ENCODE data around the gene ARL4D. TPM values are rescaled to one million over a fixed set of nuclear protein-coding genes. Genes with fewer than 3 reads are reported as not detected.
"Not testable (repeated sequence)": the region's sequence is repeated elsewhere in the genome, so short reads cannot be mapped to it uniquely, and the experiment has no call there.

Gene ARL4D
- total RNA-seq, 1 donor from 2014 or later = 18.0 TPM

DNA sequence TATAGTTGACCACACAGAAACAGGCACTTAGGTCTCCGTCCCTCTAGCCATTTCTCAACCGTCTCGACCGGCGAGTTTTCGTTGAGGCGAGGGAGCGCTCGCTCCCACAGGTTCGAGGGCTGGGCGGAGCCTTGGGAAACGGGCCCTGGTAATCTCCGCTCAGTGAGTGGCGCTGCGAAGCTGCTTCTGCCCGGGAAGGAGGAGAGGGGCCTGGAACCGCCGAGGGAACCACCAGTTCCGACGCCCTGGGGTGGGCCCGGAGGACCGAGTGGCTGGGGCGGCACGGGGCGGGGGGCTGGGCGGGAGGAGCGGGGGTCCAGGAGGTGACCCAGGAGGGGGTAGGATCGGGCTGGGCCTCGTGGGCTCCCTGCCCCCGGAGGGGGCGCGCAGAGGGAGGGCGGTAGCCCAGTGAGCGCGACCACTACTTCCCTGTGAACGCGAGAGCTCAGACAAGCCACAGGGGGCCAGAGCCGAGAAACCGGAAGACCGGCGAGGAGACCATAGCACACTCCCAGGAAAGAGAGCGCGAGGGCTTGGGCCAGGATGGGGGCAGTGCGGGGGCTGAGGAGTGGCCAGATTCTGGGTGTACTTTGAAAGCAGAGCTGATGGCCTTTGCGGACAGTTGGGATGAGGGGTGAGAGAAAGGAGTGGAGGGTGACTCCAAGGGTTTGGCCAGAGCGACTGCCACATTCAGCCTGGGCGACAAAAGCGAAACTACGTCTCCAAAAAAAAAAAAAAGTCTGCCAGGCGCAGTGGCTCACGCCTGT is 29.9 kb upstream of the ARL4D start:
- DNase-seq (ENCODE audit: low spot score) = no peak

DNA sequence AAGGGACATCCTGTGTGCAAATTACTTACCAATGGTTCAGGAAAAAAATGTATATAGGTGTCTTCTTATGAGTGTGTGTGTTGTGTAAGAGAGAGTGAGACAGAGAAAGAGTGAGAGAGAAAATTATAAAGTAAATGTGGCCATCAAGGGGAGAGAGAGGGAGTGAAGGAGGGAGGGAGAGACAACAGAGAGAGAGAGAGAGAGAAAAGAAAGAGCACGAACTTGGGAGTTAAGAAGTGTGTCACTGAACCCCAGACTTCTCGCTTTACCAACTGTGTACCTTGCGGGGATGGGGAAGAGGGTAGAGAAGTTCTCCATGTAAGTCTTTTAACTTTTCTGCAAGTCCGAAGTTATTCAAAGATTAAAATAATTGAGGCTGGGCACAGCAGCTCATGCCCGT is 28.8 kb upstream of the ARL4D start:
- no peak for DNase-seq (ENCODE audit: low spot score)

DNA sequence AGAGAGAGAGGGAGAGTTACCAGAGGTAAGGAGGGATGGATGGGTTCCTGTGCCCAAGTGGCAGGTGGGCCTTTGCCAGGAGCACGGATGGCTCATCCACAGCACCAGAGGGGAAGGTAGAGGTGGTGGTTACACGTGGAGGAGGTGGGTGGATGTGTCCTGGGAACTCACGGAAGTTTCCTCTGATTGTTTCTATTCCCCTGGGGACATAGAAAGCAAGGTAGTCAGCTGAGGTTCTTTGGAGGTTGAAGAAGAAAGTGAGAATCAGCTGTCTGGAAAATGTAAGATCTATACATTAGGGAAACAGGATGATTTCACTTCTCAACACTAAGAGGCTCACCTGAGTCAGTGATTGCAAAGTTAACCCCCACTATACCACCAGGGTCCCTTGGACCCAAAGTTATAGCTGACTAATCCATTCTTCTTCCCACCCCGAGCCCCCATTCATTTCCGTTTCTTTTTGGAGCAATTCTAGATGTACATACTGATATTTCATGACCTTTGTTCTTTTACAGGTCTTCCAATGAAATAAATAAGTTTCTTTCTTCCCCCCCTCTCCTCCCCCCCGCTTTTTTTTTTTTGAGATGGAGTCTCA is 27.5 kb upstream of the ARL4D start:
- DNase-seq (ENCODE audit: low spot score) = no peak

DNA sequence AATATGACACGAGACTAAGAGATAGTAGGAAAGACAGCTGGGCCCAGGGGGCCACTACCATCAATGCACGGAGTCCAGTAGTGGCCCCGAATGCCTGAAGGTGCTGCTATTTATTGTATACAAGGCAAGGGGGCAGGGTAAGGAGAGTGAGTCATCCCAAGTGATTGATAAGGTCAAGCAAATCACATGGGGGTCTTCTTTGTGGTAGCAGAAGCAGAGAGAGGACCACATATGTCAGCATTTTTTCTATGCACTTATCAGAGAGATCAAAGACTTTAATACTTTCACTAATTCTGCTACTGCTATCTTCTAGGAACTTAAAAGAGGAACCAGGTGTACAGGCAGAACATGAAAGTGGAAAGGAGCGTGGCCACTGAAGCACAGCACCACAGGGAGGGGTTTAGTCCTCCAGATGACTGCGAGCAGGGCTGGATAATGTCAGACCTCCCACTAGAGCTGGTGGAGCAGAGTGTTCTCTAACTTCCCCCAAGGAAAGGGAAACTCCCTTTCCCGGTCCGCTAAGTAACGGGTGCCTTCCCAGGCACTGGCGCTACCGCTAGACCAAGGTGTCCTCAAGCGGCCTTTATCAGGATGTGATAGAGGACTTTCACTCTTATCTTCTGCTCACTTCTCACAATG is 26.4 kb upstream of the ARL4D start:
- DNase-seq (ENCODE audit: low spot score) = no peak

DNA sequence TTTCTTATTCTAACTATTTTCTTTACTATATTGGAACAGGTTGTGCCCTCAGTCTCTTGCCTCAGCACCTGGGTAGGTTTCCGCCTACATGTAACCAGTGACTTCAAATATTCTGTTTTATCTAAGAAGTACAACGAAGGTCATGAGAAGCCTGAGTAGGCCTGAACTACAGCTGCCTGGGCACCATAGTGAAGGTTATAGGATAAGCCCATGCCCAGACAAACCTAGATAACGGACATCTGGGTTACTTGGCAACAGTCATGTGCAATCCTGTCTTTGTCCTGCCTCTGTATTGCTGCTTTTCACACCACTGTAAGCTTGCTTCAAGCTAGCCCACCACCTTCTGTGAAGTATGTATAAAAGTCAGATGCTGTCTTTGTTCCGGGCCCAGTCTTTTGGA is 25.4 kb upstream of the ARL4D start:
- no peak for DNase-seq (ENCODE audit: low spot score)

DNA sequence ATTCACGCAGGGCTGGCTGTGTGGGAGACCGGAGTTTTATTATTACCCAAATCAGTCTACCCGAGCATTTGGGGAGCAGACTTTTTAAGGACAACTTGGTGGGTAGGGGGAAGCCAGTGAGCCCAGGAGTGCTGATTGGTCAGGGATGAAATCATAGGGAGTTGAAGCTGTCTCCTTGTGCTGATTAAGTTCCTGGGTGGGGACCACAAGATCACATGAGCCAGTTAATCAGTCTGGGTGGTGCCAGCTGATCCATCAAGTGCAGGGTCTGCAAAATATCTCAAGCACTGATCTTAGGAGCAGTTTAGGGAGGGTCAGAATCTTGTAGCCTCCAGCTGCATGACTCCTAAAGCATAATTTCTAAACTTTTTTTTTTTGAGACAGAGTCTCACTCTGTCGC is 22.9 kb upstream of the ARL4D start:
- not testable (repeated sequence) for DNase-seq (ENCODE audit: low spot score)

DNA sequence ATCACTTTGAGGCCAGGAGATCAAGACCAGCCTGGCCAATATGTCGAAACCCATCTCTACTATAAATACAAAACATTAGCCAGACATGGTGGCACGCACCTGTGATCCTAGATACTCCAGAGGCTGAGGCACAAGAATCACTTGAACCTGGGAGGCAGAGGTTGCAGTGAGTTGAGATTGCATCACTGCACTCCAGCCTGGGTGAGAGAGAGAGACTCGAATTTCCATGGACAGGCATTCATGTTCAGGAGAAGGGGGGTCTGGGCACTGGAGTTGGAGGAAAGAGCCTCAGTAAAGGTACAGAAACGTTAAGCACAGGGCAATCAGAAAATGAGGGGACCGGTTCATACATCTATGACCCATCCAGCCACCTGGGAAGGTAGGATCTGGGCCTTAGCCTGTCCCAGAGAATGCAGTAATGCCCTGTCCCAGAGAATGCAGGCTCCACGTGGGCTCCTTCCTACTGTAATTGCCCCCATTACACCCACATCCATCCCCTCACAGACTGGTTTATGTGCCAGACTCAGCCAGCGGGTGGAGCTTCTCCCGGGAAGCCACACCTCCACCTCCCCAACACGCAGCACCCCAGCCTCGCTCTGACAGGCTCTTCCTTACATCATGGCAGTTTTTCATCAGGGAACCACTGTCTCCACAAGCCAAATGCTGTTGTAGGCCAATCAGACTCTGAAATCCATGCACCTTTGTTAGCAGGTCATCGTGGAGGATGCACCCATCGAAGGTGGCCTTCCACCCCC is 21.6 kb upstream of the ARL4D start:
- peak; percentile 28 for DNase-seq (ENCODE audit: low spot score)

DNA sequence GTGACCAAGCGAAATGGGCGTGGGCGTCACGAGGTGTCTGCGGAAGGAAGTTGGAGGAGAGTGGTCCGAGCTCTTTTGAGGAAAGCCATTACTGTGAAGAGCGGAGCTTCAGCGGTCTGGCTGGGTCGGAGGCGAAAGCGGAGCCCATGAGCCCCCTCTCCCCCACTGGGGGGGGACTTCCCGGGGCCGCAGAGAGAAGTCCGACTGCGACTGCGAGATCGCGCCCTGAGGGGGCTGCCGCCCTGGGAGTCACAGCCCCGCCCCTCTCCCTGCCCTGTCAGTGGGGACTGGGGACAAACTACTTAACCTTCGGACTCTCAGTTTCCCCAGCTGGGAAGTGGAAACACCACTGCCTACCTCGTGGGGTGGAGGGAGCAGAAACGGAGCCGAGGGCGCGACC is 20.0 kb upstream of the ARL4D start:
- DNase-seq (ENCODE audit: low spot score) = no peak

DNA sequence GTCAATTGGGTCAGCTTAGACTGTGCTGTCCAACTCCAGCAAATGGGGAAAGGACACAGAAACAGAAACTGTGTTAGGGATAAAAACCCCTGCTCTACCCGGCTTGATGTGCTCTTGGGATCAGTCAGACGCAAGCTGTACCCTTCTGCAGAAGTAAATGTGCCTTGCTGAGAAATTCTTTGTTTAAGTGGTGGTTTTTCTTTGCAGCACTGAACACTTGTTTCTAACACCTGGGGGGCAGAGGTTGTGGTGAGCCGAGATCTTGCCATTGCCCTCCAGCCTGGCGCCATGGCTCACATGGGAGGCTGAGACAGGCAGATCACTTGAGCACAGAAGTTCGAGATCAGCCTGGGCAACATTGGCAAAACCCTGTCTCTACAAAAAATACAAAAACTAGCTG is 18.5 kb upstream of the ARL4D start:
- DNase-seq (ENCODE audit: low spot score) = no peak

DNA sequence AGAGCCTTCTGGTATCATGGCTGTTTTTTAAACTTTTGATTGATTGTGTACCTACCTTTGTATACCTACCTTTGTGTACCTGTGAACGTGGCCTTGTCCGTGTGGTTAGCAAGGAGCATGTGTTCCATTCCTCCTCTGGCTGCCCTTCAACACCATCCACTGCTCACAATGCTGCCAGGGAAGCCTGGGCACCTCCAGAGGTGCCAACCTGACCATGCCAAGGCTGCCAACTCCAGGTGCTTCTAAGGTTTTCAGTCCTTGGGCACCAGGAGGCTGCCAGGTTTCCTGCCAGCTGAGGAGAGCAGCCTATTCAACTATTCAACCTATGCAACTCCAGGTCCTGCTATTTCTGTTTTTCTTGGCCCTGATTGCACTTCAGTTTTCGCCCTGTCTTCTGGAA is 17.6 kb upstream of the ARL4D start:
- DNase-seq (ENCODE audit: low spot score) = no peak

DNA sequence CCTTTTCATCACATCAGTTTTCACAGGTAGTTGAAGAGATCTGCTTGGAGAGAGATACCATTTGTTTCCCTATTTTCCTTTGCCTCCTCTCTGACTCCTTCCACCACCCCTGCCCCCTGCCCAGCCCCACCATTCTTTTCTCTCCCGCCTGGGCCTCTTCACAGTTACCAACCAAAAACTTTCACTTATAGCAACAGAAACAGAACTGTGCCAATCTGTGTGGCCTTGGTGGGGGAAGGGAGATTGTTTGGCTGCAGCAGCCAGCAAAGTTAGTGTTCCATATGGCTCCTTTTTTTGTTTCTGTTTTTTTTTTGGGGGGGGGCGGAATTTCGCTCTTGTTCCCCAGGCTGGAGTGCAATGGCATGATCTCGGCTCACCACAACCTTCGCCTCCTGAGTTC is 17.2 kb upstream of the ARL4D start:
- DNase-seq (ENCODE audit: low spot score) = no peak

DNA sequence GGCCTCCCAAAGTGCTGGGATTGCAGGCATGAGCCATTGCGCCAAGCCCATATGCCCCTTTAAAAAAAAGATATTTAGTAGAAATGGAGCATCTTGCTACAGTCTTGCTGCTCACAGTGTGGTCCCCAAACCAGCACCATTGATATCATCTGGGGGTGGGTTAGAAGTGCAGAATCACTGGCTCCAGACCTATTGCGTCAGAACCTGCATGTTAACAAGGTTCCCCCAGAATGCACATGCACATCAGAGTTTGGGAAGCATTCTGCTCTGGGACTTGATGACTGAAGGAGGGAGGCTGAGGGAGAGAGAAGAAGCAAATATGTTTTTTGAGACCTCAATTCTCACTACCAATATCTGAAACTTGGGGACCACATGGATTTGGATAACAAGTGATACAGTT is 16.0 kb upstream of the ARL4D start:
- DNase-seq (ENCODE audit: low spot score) = no peak

DNA sequence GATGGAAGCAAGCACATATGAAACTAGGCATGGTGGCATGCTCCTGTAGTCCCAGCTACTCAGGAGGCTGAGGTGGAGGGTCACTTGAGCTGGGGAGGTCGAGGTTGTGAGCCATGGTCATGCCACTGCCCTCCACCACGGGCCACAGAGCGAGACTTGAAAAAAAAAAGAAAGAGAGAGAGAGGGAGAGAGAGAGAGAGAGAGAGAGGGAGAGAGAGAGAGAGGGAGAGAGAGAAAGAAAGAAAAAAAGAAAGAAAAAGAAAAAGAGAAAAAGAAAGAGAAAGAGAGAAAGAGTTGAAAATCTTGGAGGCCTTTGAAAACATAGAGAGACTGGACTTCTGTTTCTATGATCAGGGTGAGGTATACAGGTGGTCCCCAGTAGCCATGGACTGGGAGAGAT is 15.4 kb upstream of the ARL4D start:
- DNase-seq (ENCODE audit: low spot score) = no peak

DNA sequence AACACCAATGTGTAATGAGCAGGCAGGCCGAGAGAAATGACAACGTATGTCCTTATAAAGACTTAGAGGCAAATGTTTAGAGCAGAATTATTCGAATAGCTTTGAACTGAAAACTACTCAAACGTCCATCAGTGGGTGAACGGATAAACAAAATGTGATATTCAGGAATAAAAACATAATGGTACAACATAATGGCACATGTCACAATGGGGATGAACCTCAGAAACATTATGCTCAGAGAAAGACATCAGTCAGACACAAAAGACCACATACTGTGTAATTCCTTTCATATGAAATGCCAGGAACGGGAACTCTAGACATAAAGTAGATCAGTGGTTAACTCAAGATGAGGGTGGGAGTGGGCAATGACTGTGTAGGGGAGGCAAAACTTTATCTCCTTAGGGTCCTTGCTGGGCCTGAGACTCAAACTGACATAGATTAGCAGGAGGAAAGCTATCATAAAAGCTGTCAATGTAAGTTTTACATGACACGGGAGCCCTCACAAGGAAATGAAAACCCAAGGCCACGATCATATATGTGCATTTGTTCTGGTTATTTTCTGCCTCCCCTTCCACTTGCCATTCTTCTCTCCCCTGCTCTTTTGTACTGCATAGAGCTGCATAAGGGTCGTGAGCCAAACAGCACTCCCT is 14.8 kb upstream of the ARL4D start:
- no peak for DNase-seq (ENCODE audit: low spot score)

DNA sequence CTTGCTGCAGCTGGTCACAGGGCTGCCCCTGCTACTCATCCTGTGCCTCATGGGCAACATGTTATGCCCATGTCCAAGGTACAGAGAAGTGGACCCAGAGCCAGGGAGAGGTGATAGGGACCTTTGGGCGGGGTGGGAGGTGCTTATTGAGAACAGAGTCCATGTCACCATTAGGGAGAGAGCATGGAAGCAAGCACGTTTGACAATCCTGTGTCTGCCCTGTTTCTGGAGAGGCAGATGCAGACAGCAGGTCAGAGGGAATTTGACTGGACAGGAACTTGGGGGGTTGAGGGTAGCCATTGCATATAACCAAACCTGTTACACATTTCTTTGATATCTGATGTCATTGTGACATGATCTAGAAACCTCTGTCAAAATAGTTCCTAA is 14.3 kb upstream of the ARL4D start:
- no peak for DNase-seq (ENCODE audit: low spot score)

DNA sequence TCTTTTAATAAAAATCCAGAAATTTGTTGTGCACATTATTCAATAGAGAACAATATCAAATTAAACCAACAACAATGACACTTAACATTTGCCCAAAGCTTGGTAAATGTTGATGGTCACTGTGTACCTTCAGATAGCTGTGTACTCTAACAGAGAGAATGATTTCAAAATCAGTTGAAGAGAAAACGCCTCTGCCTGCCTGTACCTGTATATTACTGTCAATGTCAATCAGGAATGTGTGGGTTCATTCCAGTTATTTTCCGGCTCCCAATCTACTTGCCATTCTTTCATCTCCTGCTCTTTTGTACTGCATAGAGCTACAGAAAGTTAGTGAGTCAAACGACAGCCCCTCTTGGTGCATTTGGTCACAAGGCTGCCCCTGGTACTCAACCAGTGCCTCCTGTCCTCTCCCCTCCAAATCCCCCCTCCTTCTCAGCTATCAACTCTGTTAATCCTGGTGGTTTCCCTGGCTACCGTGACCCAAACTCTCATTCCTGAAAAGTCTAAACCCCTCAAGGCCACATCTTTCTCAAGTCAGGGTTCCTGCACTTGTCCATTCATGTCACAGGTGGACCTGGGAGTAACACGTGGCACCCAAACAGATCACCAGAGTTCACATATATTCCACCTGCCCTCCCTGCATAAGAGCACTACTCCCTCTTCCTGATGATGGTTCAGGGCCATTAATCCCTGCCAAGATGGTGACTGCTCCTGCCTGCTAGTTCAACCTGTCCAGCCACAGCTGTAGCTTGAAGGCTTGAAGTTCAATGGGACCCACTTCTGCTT is 13.6 kb upstream of the ARL4D start:
- DNase-seq (ENCODE audit: low spot score) = no peak

DNA sequence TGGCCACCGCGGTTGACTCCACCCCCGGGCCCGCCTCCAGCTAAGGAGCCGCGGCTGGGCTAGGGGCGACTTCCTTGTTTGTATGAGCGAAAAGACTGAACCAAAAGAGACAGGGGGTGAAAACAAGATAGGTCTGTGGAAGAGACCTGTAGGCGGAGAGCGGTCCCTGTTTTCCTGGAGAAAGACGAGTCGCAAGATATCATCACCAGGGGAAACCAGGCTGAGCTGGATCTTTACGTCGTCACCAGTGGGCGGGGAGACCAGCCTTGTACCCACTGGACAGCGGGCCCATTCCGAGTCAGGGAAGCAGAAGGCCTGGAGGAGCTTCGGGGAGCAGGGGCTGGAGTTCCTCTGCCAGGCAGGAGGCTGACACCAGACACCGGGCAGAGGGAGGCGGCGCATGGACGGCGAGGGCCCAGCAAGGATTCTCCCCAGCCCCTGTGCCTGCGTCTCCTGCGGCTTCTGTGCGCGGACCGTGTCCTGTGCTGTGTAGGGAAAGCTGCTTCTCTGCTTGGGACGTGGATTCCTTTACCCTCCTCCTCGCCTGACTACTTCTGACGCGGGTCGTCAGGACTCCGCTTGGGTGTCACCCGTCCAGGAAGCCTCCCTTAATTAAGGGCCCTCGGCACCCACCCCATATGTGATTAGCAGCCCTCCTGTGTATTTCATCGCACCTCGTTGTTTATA is 10.3 kb upstream of the ARL4D start:
- DNase-seq (ENCODE audit: low spot score) = peak; percentile 95

DNA sequence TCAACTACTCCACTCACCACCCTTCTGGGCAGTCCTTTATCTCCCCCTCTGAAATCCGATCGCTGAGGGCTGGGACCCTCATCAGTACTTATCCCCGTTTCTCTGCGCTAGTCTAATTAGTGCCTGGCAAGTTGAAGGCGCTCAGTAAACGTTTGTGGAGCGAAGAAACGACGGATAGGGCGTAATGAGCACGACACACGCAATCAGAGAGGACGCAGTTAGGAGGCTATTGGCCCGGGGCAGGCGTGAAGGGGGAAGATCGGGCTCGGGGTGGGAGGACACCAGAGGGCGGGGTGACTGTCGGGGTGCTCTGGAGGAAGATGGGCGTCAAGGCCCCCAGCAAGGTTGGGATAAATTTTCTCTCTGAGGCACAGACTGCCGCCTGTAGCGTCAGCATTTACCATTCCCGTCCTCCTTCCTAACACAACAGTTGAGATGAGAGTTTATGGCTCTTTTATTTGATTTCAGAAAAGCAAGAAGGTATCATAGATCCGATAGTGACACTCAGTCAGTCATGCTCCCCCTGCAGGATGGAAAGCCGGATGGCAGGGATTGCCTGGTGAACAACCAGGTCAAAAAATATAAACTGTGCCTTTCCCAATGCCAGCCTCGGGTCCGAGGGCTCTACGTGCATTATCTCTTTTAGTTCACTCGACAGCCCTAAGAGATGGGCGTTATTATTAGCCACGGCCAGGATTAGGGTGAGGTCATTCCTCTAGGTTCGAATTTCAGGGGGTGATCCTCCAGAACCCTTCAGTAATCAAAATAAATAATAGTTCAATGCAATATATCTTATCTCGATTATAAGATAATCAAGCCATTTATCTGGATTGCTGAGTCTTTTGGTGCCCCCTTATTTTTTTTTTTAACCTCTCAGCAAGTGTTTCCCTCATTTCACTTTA is 9.5 kb upstream of the ARL4D start:
- DNase-seq (ENCODE audit: low spot score) = no peak

DNA sequence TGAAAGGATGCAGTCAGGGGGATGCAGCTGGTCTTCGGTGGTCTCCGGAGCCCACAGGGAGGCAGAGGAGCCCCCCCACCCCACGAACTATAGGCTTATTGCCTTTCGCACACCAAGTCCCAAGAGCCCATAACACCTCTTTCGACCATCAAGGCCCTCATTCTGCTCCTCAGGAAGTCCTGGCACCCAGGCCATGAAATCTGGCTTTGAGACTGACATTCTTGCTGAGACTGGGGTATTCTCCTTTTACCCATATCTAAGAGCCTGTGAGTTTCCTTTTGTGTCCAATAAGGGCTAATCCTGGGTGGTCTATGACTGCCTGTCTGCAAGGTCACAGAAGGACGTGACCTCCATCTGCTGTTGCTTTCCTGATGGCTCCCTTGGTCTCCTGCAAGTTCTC is 6.4 kb upstream of the ARL4D start:
- DNase-seq (ENCODE audit: low spot score) = no peak
